ENCODE data around the gene ABCB11.

DNA sequence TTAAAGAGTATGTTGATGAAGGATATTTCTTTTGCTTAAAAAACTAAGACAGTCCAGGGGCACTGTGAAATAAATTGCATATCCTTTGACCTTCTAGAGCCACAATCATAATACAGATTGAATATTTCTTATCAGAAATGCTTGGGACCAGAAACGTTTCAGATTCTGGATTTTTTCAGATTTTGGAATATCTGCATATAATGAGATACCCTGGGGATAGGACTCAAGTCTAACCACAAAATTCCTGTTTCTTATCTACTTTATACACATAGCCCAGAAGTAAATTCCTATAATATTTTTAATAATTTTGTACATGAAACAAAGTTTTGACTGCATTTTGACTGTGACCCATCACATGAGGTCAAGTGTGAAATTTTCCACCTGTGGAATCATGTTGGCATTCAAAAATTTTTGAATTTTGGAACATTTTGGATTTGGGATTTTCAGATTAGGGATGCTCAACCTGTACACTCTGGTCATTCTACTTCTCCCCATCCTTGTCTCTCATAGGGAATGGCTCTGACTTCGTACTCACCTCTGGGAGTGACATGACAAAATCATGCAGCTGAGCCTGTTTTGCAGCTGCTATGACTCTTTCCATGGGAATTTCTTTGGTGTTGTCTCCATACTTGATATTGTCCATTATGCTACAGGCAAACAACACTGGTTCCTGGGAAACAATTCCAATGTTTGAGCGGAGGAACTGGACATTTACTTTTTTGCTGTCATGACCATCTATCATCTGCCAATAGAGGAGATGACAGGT is 104.3 kb downstream of the ABCB11 start:
- TF ChIP-seq SIN3A (IDR thresholded peaks at IDR 0.05; ENCODE audit: borderline replicate concordance, insufficient read depth, low read length), result no peak
- TF ChIP-seq, protein P1, sequence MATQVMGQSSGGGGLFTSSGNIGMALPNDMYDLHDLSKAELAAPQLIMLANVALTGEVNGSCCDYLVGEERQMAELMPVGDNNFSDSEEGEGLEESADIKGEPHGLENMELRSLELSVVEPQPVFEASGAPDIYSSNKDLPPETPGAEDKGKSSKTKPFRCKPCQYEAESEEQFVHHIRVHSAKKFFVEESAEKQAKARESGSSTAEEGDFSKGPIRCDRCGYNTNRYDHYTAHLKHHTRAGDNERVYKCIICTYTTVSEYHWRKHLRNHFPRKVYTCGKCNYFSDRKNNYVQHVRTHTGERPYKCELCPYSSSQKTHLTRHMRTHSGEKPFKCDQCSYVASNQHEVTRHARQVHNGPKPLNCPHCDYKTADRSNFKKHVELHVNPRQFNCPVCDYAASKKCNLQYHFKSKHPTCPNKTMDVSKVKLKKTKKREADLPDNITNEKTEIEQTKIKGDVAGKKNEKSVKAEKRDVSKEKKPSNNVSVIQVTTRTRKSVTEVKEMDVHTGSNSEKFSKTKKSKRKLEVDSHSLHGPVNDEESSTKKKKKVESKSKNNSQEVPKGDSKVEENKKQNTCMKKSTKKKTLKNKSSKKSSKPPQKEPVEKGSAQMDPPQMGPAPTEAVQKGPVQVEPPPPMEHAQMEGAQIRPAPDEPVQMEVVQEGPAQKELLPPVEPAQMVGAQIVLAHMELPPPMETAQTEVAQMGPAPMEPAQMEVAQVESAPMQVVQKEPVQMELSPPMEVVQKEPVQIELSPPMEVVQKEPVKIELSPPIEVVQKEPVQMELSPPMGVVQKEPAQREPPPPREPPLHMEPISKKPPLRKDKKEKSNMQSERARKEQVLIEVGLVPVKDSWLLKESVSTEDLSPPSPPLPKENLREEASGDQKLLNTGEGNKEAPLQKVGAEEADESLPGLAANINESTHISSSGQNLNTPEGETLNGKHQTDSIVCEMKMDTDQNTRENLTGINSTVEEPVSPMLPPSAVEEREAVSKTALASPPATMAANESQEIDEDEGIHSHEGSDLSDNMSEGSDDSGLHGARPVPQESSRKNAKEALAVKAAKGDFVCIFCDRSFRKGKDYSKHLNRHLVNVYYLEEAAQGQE (IDR thresholded peaks at IDR 0.05; ENCODE audit: insufficient read depth in 1 of 2, low read depth in 2 of 2, low read length in 2 of 2), result no peak
- TF ChIP-seq POLR2AphosphoS5 (IDR thresholded peaks at IDR 0.05; ENCODE audit: low read depth, low read length), result no peak
